Stimulated activated CD4-positive, alpha-beta T cell treated with anti-CD3 and anti-CD28 coated beads, Interleukin-15, amount 100 ng/mL, for 48 hours (primary cell): ENCODE data around the gene KLRF2.
"Not testable (repeated sequence)": the region's sequence is repeated elsewhere in the genome, so short reads cannot be mapped to it uniquely, and the experiment has no call there.

Experiments
- DNase-seq, 2 donors: peaks; one replicate each; pipeline ENCODE4 v3.0.0-alpha.2; 2020; ENCODE audit warnings: low read depth in 2 of 2

KLRF2 gene, protein sequence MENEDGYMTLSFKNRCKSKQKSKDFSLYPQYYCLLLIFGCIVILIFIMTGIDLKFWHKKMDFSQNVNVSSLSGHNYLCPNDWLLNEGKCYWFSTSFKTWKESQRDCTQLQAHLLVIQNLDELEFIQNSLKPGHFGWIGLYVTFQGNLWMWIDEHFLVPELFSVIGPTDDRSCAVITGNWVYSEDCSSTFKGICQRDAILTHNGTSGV

DNA sequence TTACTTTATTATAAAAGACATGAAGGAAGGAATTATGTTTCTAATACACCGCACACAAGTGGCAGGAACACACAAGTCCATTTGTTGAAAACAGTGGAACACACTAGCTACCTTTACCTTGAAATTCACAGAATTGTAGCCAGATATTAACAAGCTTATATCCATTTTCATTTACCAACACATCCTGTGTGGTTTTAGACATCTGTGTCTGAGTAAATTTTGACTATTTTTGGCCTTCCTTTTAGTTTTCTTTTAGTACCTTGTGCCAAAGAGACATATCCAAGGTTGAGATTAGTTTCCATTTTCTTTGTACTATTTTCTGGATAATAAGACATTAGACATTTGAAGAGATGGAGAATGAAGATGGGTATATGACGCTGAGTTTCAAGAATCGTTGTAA, at the start of gene KLRF2:
Gene KLRF2 (plus strand): TSS at position 244 of the 400 bp plus-strand sequence. CDS start 107 bp downstream, at position 351.
- no peak for DNase-seq

DNA sequence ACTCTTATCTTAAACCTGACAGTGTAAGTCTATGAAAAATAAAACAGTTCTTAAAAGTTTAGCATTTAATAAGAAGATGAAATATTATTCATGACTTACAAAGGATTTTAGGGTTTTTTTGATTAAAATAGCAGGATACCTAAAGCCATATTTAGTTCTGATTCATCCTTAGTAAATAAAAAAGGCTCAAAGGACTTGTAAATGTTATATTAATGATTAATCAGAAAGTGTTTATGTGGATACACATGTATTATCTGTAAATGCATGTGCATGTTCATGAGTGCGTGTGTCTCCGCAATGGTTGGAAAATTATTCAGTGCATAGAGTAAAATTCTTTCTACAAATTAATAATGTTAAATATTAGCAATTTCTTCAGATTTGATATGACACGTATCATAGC, 49.6 kb upstream of the KLRF2 start:
- DNase-seq: no peak

DNA sequence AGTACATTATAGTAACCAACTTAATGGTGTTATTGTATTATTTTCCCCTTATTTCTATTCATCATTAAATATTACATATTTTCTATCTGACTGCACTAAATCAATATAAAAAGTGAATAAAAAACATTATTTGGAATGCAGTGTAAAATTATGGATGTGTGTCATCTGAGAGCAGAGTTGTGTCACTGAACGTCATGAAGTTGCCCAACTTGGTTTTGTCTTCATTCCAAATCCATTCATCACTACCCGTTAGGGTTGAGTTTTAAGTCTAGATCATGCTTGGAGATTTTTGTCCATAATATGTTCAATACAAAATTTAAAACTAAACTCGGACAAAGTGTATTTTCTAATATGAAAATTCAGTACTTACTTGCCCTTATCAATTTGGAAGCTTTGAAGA, 37.9 kb upstream of the KLRF2 start:
- no peak for DNase-seq

DNA sequence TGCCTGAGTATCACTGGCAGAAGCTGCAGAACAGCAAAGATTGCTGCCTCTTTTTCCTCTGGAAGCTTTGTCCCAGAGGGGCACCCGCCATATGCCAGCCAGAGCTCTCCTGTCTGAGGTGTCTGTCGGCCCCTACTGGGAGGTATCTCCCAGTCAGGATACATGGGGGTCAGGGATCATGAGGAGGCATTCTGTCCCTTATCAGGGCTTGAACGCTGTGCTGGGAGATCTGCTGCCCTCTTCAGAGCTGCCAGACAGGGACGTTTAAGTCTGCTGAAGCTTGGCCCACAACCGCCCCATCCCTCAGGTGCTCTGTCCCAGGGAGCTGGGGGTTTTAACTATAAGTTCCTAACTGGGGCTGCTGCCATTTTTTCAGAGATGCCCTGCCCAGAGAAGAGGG, 32.4 kb upstream of the KLRF2 start:
- DNase-seq: no peak

DNA sequence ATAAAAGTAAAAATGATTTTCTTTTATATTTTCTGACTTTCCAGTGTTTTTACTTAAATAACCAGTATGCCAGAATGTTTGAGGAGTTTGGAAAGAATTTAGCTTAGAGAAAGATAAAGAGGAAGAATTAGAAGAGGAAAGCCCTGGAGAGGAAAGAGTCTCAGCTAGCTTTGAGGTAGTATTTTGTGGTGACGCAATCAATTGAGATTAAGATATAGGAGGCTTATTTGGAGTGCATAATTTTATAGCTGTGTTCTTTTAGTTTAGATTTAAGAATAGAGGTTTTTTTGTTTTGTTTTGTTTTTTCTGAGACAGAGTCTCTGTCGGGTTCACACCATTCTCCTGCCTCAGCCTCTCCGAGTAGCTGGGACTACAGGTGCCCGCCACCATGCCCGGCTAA, 30.2 kb upstream of the KLRF2 start:
- DNase-seq: no peak

DNA sequence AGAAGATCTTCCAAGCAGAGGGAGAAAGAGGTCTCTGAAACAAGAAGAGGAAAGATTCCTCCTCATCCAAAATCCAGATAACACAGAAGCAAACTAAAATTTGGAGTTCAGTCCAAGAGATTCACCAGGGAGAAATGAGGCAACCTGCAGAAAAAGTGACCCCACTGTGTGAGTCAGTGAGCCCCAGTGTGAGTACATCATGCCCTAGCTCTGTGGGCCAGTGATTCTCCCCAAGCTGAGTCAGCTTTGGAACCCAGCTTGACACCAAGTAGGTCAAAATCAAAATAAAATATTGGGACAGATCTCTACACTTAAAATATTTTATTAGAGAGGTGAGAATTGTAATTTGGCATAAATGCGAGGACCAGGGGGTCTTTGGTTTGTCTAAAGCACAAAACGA, 29.4 kb upstream of the KLRF2 start:
- DNase-seq: no peak

DNA sequence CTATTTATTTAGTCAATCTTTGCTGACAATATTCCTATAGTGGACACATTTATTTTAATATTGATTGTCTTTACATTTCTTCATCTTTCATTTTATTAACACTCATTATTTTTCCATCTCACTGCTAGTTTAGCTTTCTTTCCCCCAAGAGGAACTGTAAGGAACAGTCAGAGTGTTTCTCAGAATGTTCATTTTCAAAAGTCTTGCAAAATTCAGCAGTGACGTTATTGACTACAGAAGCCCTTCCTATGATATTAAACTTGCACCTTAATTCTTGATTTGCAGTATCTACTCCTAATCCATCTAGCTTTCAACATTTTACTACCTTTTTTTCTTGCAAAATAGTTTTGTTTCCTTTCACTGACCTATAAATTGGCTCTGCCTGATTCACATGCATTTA, 25.1 kb upstream of the KLRF2 start:
- no peak for DNase-seq

DNA sequence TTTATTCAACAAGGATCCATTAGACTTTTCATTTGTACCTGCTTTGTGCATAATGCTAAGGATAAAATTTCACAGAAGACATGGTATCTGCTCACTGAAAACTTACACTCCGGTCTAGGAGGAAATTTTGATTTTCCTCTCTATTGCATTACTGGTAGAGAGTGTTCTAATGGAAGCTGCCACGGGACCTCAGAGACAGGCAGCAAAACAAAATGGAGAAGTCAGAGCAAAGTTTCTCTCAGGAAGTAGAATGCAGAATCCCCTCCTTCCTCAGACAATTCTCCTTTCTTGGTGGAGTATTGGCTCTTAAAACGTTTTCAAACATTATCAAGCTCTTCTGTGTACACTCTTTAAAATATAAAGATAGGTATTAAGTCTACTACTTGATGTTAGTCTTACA, 24.4 kb upstream of the KLRF2 start:
- no peak for DNase-seq

DNA sequence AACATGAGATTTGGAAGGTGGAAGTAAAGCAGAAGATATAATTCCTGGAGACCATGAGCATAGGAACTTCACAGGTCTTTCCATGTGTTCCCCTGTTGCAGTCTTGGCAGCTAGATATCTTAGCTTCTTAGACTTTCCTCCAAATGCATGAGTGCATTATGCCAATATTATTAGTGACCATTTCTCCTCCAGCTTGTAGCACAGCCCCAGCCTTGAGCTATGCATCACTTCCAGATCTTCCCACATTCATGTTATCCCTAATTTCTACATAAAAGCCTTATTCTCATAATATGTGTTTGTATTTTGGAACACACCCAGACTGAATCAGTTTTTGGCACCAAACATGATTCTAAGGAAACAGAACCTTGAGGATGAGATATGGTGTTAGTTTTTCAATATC, 23.2 kb upstream of the KLRF2 start:
- no peak for DNase-seq

DNA sequence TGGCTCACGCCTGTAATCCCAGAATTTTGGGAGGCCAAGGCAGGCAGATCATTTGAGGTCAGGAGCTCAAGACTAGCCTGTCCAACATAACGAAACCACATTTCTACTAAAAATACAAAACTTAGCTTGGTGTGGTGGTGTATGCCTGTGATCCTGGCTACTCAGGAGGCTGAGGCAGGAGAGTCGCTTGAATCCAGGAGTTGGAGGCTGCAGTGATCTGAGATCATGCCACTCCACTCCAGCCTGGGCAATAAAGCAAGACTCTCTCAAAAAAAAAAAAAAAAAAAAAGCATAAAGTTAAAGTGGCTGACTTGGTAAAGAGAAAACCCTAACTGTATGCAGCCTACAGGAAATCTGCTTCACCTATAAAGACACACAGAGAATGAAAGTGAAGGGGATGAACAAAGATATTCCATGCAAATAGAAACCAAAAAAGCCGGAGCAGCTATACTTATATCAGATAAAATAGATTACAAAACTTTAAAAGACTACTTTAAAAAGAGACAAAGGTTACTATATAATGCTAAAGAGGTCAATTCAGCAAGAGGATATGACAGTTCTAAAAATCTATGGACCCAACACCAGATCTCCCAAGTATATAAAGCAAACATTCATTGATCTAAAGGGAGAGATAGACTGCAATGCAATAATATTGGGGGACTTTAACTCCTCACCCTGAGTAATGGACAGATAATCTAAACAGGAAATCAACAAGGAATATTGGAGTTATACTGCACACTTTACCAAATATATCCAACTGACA, 16.2 kb upstream of the KLRF2 start:
- no peak for DNase-seq

DNA sequence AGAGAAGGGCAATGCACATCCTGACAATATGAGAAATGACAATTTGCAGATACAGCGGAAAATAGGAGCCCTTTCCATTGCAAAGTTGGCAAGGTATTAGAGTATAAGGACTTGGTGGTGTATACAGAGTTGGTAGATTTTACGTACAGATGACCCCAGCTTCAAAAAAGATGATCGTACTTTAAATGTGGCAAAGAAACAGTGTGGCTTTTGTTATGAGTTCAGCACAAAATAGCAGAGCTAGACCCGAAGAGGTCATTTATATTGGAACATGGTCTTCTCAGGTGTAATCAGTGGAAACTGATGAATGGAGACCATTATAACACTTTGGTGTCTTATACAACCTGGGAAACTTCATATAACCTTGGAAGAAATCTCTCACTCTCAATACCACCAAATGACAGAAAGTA, 14.4 kb upstream of the KLRF2 start:
- DNase-seq: no peak

DNA sequence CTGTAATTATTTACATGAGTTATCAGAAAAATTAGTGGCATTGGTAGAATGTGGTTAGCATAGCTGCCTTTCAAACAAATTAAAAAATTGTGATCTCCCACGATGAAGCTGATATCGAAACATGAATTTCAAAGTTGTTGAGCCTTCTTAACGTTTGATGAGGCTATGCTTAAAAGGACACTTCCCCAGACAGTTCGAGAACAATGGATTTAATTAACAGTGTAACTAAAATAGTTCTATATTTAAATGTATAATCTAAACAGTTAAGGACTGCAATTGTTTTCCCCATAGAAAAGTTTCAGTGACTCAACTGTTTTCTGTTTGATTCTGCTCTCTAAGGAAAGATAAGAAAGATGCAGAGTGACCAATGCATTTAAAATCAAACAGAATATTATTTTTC, 13.8 kb upstream of the KLRF2 start:
- DNase-seq: no peak

DNA sequence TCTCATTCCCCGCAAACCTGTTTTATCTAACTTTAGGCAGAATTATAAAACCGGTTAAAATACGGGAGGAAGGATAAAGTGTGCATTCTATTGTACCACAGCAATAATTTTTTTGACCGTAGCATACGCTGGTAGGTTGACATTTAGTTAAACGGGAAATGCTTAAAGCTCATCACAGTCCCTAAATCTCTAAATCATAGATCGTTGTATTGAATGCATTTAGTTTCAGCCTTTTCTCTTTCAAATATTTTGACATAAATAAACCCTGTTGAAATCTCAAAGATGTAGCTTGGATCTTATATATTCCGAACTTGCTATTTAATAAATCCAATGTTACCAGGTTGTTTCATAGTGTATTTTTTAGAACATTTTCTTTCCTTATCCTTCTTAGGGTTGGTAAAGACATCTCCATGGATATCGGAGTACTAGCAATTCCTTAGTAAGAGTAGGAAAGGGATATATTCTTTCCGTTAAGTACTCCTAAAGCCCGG, 12.9 kb upstream of the KLRF2 start:
- no peak for DNase-seq

DNA sequence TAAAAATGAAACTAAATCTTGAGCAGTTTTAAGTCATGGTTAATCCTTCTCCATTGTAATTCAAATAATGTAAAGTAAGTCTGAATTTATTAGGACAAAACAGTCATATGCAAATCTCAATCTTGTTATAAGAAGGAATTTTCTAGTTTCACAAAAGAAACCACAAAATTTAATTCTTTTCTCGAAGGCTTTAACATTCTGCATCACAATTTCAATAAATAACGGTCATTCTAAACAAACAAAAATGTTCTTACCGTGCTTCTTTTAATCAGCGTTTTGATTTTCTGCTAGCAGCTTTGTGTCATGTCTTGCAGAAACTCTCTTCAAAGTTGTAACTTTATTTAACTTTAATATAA, 12.4 kb upstream of the KLRF2 start:
- DNase-seq: no peak

DNA sequence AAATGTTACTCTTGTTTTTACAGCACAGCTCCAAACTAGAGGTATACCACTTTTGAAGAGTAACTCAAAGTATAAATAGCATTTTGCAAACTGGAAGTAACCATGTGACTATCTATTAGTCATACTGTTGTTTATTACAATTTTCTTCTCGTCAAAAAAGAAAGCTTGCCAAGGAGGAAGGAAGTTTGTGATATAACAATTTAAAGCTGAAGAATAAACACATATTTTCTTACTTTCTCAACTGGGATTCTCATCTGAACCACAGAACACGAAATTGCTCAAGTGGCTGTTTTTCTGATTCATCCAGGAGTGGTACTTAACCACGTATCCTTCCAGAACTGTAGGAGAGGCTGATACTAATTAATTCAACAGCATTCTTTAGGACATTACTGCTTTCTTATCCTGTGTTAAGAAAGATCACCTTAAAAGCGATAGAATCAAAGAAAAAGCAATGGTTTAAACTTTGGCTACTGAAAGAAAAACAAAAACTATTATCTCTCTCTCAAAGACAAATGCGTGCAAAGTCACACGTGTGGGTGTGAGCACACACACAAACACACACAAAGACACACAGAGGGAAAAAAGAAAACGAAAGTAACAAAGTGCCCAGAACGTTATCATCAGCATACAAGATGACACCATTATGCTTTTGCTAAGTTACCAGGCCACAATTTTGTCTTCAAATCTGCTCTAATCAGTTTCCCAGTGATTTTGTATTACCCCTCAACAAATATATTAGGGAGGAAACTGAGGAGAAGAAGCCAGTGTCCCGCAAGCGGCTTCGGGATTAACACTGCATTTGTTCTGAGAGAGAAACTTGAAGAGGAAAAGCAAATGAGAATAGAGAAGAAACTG, 11.8 kb upstream of the KLRF2 start, which contains the start of gene CLEC2B:
Gene CLEC2B (minus strand): TSS at position 48 of the 855 bp plus-strand sequence.
- DNase-seq: no peak

DNA sequence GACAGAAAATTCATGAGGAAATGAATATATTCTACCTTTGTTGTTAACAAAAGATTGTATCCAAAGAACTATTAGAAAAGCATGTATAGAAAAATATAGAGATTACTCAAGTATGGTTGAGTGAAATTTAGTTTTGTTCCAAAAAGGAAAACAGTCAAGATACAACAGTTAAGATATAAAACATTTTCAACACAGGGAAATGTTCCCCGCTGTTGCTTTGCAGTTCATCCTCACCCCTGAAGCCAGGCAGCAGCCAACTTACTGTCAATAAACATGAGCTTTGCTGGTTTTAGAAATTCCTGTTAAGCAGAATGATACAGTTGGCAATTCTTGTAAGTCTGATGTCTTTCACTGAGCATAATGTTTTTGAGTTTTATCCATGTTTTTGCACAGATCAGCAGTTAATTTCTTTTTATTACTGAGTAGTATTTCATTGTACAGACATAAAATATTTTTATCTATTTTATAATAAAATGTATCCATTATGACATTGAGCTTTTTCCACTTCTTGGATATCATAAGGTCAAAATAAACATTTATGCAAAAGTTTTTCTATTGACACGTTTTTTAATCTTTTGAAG, 10.9 kb upstream of the KLRF2 start:
- DNase-seq: no peak

DNA sequence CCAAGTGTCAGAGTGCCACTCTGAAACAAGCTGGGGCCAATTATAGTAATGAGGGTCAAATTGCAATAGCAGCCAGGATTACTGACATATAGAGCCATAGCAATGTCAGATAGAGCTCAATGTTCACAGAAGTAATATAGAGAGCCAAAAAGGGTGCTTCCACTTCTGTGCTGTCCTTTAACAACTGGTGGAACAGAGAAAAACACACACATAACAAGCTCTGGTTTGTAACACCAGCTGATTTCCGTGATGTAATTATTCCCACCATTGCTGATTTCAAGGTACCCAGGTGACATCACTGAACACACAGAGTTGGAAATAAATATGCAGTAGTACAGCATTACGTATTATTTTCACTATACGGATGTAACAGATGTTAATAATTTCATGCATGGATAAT, 9.1 kb upstream of the KLRF2 start:
- DNase-seq: no peak

DNA sequence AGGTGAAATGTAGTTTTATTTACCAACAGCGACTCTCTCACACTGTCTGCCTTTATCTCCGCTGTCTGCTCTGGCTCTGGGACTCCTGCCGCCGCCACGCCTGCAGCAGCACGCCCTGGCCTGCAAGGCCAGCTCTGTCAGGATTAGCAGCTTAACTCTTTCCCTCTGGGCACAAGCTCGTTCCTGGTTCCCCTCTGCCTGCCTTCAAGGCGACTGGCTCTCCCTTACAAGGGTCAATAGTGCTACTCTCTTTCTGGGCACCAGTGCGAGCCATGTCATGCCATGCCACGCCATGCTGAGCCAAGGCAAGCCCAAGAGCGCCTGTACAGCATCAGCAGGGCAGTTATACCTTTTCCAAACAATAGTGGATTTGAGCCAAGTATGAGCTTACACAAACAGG, 8.5 kb upstream of the KLRF2 start:
- no peak for DNase-seq

DNA sequence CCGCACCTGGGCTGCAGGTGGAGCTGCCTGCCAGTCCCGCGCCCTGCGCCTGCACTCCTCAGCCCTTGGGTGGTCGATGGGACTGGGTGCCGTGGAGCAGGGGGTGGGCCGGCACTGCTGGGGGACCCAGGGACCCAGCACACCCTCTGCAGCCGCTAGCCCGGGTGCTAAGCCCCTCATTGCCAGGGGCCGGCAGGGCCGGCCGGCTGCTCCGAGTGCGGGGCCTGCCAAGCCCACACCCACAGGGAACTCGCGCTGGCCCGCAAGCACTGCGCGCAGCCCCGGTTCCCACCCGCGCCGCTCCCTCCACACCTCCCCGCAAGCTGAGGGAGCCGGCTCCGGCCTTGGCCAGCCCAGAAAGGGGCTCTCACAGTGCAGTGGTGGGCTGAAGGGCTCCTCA, 5.2 kb upstream of the KLRF2 start:
- DNase-seq: not testable (repeated sequence)

DNA sequence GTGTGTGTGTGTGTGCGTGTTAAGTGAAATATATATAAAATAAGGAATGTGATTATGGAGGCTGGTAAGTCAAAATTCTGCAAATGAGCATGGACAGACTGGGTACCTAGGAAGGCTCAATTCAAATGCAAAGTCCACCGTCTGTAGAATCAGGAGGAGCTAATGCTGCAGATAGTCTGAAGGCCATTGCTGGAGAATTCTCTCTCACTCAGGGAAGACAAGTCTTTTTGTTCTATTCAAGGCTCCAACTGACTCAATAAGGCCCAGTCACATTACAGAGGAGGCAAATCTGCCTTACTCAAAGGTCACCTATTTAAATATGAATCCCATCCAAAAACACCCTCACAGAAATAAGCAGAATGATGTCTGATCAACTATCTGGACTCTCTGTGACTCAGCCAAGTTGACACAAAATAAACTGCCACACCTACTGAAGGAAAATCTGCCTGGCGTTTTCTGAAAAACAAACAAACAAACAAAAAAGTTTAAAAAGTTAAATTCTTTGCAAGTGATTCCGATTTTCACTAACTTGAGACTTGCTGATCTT, 684 bp upstream of the KLRF2 start:
- DNase-seq: no peak

DNA sequence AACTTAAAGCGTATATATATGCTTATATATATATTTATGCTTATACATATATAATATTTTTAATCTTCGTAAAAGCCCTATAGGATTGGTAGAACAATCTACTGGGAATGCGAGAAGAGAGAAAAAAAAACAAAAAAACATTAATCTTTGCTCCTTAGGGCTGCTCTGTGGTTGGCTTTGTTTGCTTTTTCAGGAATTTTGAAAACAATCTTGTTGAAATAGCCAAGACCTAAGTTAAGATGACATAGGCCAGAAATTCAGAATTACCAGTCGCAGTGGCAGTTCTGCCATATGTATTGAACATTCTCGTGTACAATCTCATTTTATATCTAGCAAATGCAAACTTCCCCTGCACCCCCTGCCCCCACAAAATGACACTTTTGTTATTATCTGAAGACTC, 699 bp downstream of the KLRF2 start:
- DNase-seq: no peak

DNA sequence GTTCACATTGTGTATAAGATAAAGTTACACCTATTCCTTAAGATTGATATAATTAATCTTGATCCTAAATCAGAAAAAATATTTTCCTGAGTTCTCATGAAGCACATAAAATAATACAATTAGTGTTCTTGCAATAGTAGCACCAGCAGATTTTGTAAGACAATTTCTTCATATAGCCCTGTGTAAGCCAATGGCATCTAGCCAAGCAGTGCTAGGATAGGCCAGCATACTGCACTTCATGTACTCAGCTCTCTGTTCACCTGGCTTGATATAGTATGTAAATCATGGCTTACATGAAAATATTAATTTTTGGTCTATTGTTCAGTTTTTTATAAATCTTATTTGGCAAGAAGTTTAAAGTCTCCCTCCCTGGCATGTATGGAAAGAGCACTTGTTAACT, 1.9 kb downstream of the KLRF2 start:
- DNase-seq: no peak
